Measurements from ENCODE around the gene CCDC91.
"Not testable (repeated sequence)": the region's sequence is repeated elsewhere in the genome, so short reads cannot be mapped to it uniquely, and the experiment has no call there.

Gene CCDC91

GRCh38 chr12:28367993-28368392 lies 177.7 kb downstream of the CCDC91 start:
- DNase-seq (ENCODE audit: low spot score): no peak

GRCh38 chr12:28369483-28369882 lies 179.2 kb downstream of the CCDC91 start:
- DNase-seq (ENCODE audit: low spot score): no peak

- DNase-seq (ENCODE audit: low spot score): peak; percentile 4
Measured at GRCh38 chr12:28374556-28374955, 184.3 kb downstream of the CCDC91 start.

- peak; percentile 66 for DNase-seq (ENCODE audit: low spot score)
Measured at GRCh38 chr12:28378736-28379135, 188.5 kb downstream of the CCDC91 start.

DNA sequence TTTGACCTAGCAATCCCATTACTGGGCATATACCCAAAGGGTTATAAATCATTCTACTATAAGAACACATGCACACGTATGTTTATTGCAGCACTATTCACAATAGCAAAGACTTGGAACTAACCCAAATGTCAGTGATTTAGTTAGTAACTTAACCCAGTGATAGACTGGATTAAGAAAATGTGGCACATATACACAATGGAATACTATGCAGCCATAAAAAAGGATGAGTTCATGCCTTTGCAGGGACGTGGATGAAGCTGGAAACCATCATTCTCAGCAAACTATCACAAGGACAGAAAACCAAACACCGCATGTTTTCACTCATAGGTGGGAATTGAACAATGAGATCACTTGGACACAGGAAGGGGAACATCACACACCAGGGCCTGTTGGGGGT lies 189.5 kb downstream of the CCDC91 start:
- not testable (repeated sequence) for DNase-seq (ENCODE audit: low spot score)

GRCh38 chr12:28383368-28383767 lies 193.1 kb downstream of the CCDC91 start:
- DNase-seq (ENCODE audit: low spot score): no peak

DNA sequence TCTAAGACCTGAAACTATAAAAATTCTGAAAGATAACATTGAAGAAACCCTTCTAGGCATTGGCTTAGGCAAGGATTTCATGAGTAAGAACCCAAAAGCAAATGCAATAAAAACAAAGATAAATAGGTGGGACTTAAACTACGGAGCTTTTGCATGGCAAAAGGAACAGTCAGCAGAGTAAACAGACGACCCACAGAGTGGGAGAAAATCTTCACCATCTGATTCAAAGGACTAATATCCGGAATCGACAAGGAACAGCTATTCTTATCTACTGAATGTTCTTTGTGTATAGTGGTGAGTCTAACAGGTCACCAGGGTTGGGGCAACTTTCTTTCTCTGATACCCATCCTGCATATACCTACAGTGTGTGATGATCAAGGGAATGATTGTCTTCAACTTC lies 198.6 kb downstream of the CCDC91 start:
- DNase-seq (ENCODE audit: low spot score): no peak

GRCh38 chr12:28390206-28390605 lies 199.9 kb downstream of the CCDC91 start:
- no peak for DNase-seq (ENCODE audit: low spot score)

GRCh38 chr12:28390761-28391385 lies 200.6 kb downstream of the CCDC91 start:
- DNase-seq (ENCODE audit: low spot score): peak; percentile 47

- DNase-seq (ENCODE audit: low spot score): peak; percentile 9
Measured at GRCh38 chr12:28409892-28410291, 219.6 kb downstream of the CCDC91 start.

- no peak for DNase-seq (ENCODE audit: low spot score)
Measured at GRCh38 chr12:28413460-28414109, 223.3 kb downstream of the CCDC91 start.

DNA sequence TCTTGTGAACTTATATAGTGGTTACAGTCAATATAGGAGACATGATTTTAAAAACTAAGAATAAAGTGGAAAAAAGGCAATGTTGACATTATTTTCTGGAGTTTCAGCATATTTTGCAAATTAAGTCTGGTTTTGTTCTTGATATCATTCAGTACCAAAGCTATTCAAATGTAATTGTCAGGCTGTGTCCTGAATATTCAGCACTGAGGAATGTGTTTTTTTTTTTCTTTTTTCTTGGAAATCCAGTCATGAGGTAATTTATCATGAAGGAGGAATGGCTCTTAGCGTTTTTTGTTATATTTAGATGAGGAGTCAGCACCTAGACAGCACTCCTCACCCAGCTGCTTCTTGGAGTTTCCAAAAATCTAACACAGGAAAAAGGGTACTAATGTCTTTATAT lies 225.5 kb downstream of the CCDC91 start:
- peak; percentile 71 for DNase-seq (ENCODE audit: low spot score)

- DNase-seq (ENCODE audit: low spot score): no peak
Measured at GRCh38 chr12:28421374-28421773, 231.1 kb downstream of the CCDC91 start.

GRCh38 chr12:28424965-28425364 lies 234.7 kb downstream of the CCDC91 start:
- DNase-seq (ENCODE audit: low spot score): no peak

- no peak for DNase-seq (ENCODE audit: low spot score)
Measured at GRCh38 chr12:28425526-28425925, 235.3 kb downstream of the CCDC91 start.

DNA sequence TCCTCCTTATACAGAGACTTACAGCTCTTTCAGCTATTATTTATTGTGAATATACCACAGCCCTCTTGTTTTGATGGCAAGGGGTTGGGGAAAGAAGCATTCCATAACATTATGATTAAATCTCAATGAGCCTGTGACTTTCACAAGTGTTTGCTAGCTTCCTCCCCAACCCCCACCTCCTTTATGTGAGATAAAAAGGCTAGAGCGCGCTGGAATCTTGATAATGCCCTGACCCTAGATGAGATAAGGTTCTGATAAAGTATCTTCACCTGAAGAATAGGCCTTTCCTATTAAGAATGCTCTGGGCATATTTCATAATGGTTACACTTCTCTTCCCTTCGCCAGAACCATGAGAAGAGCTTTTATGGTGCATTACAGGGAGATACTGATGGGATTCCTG lies 236.8 kb downstream of the CCDC91 start:
- no peak for DNase-seq (ENCODE audit: low spot score)

- no peak for DNase-seq (ENCODE audit: low spot score)
Measured at GRCh38 chr12:28440081-28440608, 249.9 kb downstream of the CCDC91 start.

- DNase-seq (ENCODE audit: low spot score): no peak
Measured at GRCh38 chr12:28442101-28442500, 251.8 kb downstream of the CCDC91 start.

GRCh38 chr12:28443337-28443736 lies 253.1 kb downstream of the CCDC91 start:
- DNase-seq (ENCODE audit: low spot score): no peak

GRCh38 chr12:28446031-28446430 lies 255.8 kb downstream of the CCDC91 start:
- DNase-seq (ENCODE audit: low spot score): peak; percentile 19

GRCh38 chr12:28453686-28454085 lies 263.4 kb downstream of the CCDC91 start:
- DNase-seq (ENCODE audit: low spot score): no peak

GRCh38 chr12:28456934-28457710 lies 266.9 kb downstream of the CCDC91 start:
- no peak for DNase-seq (ENCODE audit: low spot score)

DNA sequence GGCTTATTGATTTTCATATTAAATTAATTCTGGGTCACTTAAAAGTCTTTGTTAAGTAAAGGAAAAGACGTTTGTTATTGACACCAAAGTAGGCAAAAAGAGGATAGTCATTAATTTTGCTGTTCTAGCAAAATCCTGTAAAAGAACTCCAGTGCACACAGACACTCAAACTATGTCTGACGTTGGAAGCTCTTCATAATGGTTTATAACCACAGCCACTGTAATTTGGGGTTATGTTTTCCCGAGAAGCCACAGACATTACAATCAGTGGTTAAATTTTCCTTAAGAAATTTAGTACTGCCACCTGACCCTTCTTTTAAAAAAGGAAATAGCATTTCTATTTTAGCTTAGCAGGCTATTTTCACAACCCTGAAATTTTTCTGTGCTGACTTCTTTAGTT lies 267.5 kb downstream of the CCDC91 start:
- no peak for DNase-seq (ENCODE audit: low spot score)
